Stimulated activated CD4-positive, alpha-beta T cell treated with anti-CD3 and anti-CD28 coated beads, Interleukin-4, amount 100 ng/mL, for 48 hours (primary cell): Measurements from ENCODE around the gene PLA2G2E.

Experiments
- DNase-seq, 2 donors: peaks; one replicate each; pipeline ENCODE4 v3.0.0-alpha.2; 2020; ENCODE audit warnings: low read depth in 2 of 2

Gene PLA2G2E, protein sequence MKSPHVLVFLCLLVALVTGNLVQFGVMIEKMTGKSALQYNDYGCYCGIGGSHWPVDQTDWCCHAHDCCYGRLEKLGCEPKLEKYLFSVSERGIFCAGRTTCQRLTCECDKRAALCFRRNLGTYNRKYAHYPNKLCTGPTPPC

DNA sequence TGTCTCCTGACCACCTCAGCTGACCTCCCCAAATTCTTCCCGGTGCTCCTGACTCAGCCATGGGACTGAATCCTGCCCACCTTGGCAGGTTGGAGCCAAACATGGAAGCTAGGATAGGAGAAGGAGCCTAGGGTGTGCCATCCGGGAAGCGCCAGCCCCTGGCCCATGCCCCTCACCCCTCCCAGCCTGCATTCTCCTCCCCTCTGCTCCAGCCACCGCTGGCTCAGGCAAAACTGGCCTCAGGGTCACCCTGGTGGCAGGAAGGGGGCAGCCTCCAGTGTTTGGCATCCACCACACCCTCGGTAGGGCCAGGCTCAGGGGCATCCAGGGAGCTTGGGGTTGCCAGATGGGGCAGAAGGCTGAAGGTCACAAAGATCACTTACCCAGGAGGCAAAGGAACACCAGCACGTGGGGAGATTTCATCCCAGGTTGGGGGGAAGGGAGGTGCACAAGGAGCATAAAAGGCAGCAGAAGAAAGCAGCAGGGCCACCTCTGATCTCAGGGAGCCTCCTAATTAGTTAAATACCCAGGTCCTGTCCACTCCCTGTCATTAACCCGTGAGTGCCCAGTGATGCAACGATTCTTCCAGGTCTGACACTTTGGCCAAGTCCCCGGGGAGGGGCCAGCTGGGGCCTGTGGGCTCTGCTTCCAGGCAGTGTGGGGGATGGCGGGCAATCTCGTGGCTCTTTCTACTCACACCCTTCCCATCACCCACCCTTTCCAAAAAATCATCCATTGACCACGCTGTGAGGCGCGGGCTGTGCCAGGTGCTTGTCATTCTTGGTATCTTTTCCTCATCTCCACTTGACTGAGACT, at the start of gene PLA2G2E:
PLA2G2E (minus strand) TSS at position 481 of the 816 bp plus-strand sequence; CDS start at position 423, 58 bp downstream.
- DNase-seq, result no peak

DNA sequence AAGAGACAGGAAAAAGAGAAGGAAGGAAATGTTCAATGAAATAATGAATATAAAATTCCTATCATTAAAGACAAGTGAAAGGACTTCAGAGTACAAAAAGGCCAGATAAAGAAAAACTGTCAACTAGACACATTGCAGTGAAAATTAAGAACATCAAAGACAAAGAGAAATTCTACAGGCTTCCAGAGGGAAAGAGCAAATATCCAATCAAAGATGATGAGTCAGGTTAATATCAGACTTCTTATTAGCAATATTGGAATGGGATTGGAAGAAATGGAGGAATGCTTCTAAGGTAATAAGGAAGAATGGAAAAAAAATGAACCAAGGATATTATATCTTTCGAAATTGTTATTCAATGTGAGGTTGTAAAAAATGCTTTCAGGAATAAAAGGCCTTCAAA, 48.2 kb upstream of the PLA2G2E start:
- no peak for DNase-seq

DNA sequence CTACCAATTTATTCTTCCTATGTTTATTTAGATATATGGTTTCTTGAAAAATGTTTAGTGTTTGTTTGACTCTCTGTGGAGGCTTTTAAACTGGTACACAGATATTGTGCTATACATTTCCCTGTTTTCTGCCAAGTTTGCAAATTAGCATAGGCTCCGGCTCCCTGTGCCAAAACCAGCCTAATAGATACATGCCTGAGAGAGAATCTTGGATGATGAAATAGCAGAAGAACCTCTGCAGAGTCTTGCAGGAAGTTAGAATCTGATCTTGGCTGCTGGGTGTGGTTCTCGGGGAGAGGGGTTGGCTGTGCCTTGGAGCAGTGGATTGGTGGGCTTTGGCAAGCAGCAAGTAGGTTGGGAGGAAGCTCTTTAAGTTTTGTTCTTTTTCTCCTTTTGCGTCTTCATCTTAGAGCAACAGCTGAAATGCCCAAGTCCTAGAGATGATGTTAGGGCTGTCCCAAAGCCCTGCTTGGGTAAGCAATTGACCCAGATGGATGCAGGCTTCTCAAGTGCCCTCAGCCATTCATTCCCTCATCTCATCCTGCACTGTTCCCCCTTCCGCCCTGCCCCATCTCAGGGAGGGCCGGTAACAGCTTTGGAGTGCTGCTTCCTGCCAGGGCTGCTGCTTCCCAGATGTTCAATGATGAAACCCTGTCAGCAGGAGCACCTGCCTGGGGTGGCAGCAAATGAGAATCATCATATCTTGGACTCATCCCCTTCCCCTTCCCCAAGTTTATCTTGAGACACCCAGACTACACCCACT, 46.7 kb upstream of the PLA2G2E start:
- DNase-seq, result no peak

DNA sequence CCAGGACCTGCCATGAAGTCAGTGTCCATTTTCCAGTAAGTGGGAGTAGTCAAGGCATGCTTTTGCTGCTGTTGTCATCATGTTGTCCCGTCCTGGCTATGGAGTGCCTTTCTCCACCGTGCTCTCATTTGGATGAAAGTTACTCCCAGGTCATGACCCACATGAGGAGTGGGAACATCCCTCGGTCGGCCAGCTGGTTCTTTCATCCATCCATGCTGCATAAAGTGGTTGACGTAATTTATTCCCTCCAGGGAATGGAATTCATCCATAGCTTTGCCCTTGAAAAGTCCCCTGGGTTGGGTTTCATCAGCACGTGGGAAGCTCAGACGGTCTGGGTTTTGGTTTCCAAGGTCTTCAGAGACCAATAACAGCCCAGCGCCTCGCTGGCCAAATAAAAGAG, 44.4 kb upstream of the PLA2G2E start:
- no peak for DNase-seq

GRCh38 chr1:19964542-19964941, 41.1 kb upstream of the PLA2G2E start:
- DNase-seq, result no peak

GRCh38 chr1:19963636-19964035, 40.2 kb upstream of the PLA2G2E start:
- DNase-seq, result no peak

- no peak for DNase-seq
These were observed 37.2 kb upstream of the PLA2G2E start for GRCh38 chr1:19960591-19960990.

- DNase-seq, result no peak
These were observed 34.4 kb upstream of the PLA2G2E start for GRCh38 chr1:19957779-19958178.

GRCh38 chr1:19955534-19956170, 32.2 kb upstream of the PLA2G2E start:
- DNase-seq, result no peak

DNA sequence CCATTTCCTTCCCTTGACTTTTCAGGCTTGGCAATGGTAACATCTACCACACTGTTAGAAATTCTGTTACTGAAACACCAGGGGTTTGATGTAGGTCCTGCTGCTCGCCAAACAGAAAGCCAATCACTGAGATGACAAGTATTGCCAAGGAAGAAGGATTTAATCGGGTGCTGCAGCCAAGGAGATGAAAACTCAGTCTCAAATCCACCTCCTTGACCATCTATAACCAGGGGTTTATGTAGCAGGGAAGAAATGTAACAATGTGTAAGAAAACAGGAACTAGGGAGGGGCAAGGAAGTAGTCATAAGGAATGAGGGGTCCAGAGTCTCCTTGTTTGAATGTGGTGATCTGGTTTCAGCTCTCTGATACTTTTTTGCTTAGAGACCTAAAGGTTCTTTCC, 30.6 kb upstream of the PLA2G2E start:
- DNase-seq, result no peak

GRCh38 chr1:19949016-19949415, 25.6 kb upstream of the PLA2G2E start:
- no peak for DNase-seq

DNA sequence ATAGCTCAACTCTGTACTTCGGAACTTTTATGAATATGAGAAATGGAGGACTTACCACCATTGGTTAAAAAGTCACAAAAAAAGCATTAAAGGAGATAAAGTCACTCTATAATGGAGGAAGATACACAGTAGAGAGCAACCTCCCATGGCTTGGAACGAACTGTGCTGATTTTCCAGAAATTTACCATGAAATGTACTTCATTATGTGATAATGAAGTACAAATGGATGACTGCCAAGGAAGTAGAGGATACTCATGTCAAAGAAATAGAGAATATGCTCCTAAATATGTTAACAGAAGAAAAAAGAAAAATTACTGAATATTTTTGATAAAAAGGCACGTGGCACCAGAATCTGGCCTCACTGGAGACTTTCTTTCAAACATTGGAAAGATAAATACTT, 23.6 kb upstream of the PLA2G2E start:
- DNase-seq, result no peak

DNA sequence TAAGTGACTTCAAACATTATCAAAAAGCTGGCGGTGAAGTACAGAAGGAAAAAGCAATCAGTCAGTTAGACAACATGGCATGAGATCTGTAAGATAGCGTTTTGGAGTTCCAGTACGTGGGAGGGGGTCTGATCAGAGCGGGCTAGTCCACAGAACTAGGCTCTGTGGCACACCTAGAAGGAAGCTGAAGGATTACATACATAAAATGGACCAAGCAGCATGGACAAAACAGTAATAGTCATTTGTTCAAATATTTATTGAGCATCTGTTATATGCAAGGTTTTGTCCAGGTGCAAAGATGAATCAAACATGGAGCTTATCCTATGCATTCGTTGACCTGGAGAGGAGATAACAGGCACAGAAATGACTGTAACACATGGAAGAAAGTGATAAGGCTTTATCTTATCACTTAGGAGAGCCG, 22.9 kb upstream of the PLA2G2E start:
- no peak for DNase-seq

GRCh38 chr1:19945914-19946313, 22.5 kb upstream of the PLA2G2E start:
- DNase-seq, result no peak

- no peak for DNase-seq
These were observed 19.2 kb upstream of the PLA2G2E start for GRCh38 chr1:19942657-19943056.

DNA sequence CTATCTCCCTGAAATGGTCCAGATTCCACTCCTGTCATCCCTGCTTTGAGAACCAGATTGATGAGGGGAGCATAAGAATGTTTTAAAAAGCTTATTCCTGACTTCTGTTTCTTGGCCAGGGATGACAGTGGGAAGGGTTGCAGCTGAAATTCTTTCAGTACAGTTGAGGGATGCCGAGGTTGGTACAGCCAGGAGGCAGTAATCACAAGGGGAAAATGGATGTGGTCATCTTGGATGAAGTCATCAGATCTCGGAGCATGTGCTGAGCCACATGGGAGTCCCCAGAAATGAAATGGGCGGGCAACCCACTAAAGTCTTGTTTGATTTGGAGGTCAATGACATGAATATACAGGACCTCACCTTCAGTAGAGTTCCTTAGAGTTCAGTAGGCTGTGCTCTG, 18.7 kb upstream of the PLA2G2E start:
- no peak for DNase-seq

DNA sequence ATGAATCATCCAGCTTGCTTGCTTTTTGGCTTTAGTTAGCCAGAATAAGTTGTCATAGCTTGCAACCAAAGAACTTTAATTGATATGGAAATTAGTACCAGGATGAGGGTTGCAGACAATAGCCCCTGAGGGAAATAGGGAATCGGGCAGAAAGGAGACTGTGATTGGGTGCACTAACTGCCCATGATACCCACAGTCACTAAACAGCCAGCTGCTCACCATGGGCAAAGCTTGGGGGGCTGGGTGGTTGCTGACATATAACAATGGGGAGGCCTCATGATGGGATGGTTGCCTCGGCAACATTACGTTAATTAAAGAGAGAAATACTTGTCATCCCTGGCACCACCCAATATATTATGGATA, 17.8 kb upstream of the PLA2G2E start:
- no peak for DNase-seq

GRCh38 chr1:19940486-19941205, 17.2 kb upstream of the PLA2G2E start:
- no peak for DNase-seq

GRCh38 chr1:19938472-19938871, 15.1 kb upstream of the PLA2G2E start:
- no peak for DNase-seq

DNA sequence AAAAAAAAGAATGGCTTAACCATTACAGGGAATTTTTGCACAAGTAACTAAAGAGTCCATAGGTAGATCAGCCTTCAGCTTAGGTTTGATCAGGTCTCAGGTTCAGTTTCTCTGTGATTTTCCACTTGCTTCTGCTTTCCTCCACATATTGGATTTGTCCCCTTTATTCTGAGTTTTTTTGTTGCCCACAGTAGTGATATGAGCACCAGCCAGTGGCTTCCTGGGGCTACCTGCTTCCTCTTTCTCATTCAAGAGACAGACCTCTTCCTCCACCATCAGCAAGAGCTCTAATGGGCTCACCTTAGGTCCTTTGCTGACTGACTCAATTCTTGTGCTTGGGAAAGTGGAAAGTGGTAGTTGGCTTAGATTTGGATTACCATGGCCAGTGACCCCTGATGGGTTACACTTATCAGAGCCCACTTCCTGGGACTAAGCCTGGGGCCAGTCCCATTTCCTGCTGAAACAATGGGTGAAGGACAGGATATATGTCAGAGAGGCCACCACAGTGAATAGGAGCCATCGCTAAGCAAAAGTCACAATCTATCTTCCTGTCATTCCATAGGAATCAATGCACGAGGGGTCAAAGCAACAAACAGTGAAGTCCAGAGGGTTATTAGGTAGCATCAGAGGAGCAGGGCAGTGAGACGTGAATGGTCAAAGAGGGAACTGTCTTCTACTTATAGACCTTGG, 12.8 kb upstream of the PLA2G2E start:
- no peak for DNase-seq

DNA sequence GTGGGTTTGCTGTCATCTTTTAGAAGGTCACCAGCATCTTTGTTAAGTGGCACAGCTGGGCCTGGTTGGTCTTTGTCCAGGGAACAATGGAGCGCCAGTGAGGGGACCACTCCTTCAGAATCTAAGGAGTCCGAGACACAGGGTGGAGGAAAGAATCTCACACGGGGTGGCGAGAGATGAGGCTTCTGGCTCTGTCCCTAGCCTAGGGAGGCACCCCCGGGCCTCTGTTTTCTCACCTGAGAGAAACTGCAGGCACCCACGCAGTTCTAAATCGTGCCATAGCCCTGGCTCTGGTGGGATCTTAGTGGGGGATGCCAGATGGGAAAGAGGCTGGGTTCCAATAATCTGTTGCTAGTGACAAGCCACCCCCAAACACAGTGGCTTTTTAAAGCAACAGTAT, 10.9 kb upstream of the PLA2G2E start:
- no peak for DNase-seq
